HG03520 (cell line): ENCODE data around the gene NSMF.
"Not testable (repeated sequence)": the region's sequence is repeated elsewhere in the genome, so short reads cannot be mapped to it uniquely, and the experiment has no call there.

Experiments
- ATAC-seq: cut with Tn5 transposase; IDR thresholded peaks from one replicate; pipeline ENCODE4 v1.9.1; 2021; ENCODE audit warnings: mild to moderate bottlenecking, moderate library complexity; ENCODE audit not compliant: unreplicated experiment

The NSMF gene

GRCh38 chr9:137416006-137416562, 43.0 kb downstream of the NSMF start:
- ATAC-seq = no peak

GRCh38 chr9:137415451-137415850, 43.7 kb downstream of the NSMF start:
- ATAC-seq = no peak

- no peak for ATAC-seq
These were observed 46.7 kb downstream of the NSMF start for GRCh38 chr9:137412431-137412830.

GRCh38 chr9:137411645-137412380, 47.3 kb downstream of the NSMF start:
- no peak for ATAC-seq

GRCh38 chr9:137411260-137411644, 47.9 kb downstream of the NSMF start:
- ATAC-seq = no peak

- no peak for ATAC-seq
These were observed 48.3 kb downstream of the NSMF start for GRCh38 chr9:137410891-137411249.

- ATAC-seq = not testable (repeated sequence)
These were observed 48.8 kb downstream of the NSMF start for GRCh38 chr9:137410236-137410890.

- no peak for ATAC-seq
These were observed 49.6 kb downstream of the NSMF start for GRCh38 chr9:137409515-137409914.

- no peak for ATAC-seq
These were observed 50.3 kb downstream of the NSMF start for GRCh38 chr9:137408651-137409405.

GRCh38 chr9:137407590-137408300, 51.4 kb downstream of the NSMF start:
- no peak for ATAC-seq

- ATAC-seq = no peak
These were observed 52.1 kb downstream of the NSMF start for GRCh38 chr9:137406876-137407589.

- no peak for ATAC-seq
These were observed 52.9 kb downstream of the NSMF start for GRCh38 chr9:137406085-137406760.

GRCh38 chr9:137405677-137406081, 53.5 kb downstream of the NSMF start:
- ATAC-seq = no peak

GRCh38 chr9:137404961-137405567, 54.1 kb downstream of the NSMF start:
- no peak for ATAC-seq

- no peak for ATAC-seq
These were observed 55.9 kb downstream of the NSMF start for GRCh38 chr9:137403269-137403668.

- ATAC-seq = no peak
These were observed 56.4 kb downstream of the NSMF start for GRCh38 chr9:137402746-137403145.

- no peak for ATAC-seq
These were observed 60.3 kb downstream of the NSMF start for GRCh38 chr9:137398561-137399468.

GRCh38 chr9:137397675-137398423, 61.3 kb downstream of the NSMF start:
- ATAC-seq = no peak
